ENCODE data around the gene NUPR1.

GRCh38 chr16:28501258-28502232 lies 37.2 kb downstream of the NUPR1 start:
- TF ChIP-seq, protein P1, sequence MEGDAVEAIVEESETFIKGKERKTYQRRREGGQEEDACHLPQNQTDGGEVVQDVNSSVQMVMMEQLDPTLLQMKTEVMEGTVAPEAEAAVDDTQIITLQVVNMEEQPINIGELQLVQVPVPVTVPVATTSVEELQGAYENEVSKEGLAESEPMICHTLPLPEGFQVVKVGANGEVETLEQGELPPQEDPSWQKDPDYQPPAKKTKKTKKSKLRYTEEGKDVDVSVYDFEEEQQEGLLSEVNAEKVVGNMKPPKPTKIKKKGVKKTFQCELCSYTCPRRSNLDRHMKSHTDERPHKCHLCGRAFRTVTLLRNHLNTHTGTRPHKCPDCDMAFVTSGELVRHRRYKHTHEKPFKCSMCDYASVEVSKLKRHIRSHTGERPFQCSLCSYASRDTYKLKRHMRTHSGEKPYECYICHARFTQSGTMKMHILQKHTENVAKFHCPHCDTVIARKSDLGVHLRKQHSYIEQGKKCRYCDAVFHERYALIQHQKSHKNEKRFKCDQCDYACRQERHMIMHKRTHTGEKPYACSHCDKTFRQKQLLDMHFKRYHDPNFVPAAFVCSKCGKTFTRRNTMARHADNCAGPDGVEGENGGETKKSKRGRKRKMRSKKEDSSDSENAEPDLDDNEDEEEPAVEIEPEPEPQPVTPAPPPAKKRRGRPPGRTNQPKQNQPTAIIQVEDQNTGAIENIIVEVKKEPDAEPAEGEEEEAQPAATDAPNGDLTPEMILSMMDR (IDR thresholded peaks at IDR 0.05) = no peak
- no peak for TF ChIP-seq EZH2 (IDR thresholded peaks at IDR 0.05)
